GM21576 (cell line): ENCODE measurements around the gene CRIP3.

Experiments used
- ATAC-seq: cut with Tn5 transposase; IDR thresholded peaks from one replicate; pipeline ENCODE4 v1.9.1; 2021; ENCODE audit warnings: mild to moderate bottlenecking, moderate library complexity; ENCODE audit not compliant: unreplicated experiment

CRIP3 gene

DNA sequence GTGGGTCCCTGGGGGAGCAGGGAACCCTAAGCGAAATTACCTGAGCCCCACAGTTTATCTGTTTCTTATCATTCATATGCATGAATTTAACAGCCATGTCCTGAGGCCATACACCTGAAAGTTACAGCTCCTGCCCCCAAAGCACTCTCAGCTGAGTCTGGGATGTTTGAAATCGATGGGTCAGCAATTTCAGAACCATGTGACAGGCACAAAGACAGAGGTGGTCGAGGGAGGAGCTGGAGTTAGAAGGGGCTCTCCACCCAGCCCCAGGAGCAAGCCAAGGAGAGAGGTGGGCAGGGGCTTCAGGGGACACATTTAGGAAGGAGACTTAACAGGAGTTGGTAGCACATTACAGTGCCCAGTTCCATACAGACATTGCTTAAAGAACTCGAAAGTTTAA lies 50.4 kb downstream of the CRIP3 start:
- ATAC-seq: no peak

DNA sequence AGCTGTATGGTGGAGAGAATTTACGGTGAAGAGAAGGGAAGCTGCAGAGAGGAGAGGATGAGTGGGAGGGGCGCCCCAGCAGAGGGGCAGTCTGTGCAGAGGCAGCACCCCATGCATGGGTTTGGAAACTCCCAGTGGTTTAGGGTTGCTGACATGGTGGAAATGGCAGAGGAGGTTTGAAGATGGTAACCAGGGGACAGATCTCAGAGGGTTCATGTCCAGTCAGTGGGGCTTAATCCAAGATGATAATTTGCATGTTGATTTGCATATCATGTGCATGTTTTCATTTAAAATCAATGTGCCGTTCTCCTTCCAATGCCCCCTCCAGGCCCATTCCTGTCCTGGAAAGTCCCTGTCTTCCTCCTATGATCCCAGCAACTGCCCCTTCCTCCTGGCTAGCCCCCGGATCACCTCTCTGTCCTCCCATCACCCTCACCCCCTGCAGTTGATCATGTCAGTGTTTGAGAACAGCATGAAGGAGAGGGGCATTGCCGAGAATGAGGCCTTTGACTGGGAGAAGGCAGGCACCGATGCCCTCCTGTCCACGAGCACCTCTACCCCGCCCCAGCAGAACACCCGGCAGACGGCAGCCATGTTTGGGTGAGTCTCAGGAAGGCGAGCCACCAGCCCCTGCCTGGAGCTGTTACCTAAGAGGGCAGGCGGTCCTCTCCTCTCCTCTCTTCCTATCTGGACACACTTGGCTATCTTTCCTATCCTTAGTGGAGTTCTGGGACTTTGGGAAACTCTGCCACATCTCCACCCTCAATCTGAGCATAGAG lies 51.1 kb downstream of the CRIP3 start:
- no peak for ATAC-seq

DNA sequence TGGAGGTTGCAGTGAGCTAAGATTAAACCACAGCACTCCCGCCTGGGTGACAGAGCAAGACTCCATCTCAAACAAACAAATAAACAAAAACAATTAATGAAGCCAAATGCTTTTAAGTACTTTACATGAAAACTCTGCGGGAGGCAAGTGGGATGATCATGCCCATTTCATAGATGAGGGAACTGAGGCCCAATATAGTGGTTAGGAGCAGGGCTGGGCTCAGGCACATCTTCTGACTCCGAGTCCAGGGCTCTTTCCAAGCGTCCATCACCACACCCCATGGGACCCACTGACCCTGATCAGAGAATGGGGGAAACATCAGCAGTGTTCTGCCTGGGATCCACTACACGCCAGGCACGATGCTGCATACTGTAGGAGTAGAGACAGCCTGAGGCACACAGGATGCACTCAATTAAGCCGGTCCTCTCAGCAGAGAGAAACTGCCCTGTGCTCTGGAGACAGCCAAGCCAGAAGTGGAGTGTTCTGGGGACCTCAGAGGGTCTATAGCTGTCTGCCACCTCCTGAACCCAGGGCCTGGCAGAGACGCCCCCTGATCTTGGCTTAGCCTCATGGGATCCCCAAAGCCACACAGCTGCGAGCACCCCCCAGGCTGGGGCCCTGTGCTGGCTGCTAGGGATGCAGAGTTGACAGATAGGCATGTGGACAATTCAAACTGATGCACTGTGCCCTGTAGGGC lies 51.8 kb downstream of the CRIP3 start:
- ATAC-seq: no peak
